ENCODE data around the gene COL1A1.

Gene COL1A1

GRCh38 chr17:50219342-50219741, 17.9 kb upstream of the COL1A1 start:
- H3K36me3 ChIP-seq: no peaks in the 10 kb centered on the region
- no peaks in the 10 kb centered on the region for H3K27me3 ChIP-seq
- no peak overlapping the region for H3K4me3 ChIP-seq
- no peak for DNase-seq
- no peaks in the 10 kb centered on the region for H3K9me3 ChIP-seq
- peak overlapping the region; percentile 85 to 94 for H3K27ac ChIP-seq
- H3K4me1 ChIP-seq: peaks cover 9 to 85% (median 59%) of the 10 kb centered on the region in 4 donors
- TF ChIP-seq CTCF (IDR thresholded peaks at IDR 0.05): no peak
- intact Hi-C loops (cut with DNase I; ENCODE audit: low total_unique reads): no loop called here

- Histone ChIP-seq H3K4me1 (peaks cover 9 to 89% (median 60%) of the 10 kb centered on the region in 4 donors), H3K36me3 (no peaks in the 10 kb centered on the region), H3K9me3 (no peaks in the 10 kb centered on the region), H3K4me3 (no peak overlapping the region), H3K27ac (peak overlapping the region; percentile 85 to 94), H3K27me3 (no peaks in the 10 kb centered on the region)
- no peak for DNase-seq
- no peak for TF ChIP-seq CTCF (IDR thresholded peaks at IDR 0.05)
- intact Hi-C loops (cut with DNase I; ENCODE audit: low total_unique reads): no loop called here
Observed at GRCh38 chr17:50218771-50219315, 17.4 kb upstream of the COL1A1 start.

- no peak for TF ChIP-seq CTCF (IDR thresholded peaks at IDR 0.05)
- Histone ChIP-seq H3K4me1 (peaks cover 9 to 87% (median 57%) of the 10 kb centered on the region in 4 donors), H3K36me3 (no peaks in the 10 kb centered on the region), H3K27ac (peak overlapping the region; percentile 85 to 94), H3K27me3 (no peaks in the 10 kb centered on the region), H3K4me3 (no peak overlapping the region), H3K9me3 (no peaks in the 10 kb centered on the region)
- intact Hi-C loops (cut with DNase I; ENCODE audit: low total_unique reads): no loop called here
- no peak for DNase-seq
Observed at GRCh38 chr17:50218071-50218759, 16.8 kb upstream of the COL1A1 start.

- TF ChIP-seq CTCF (IDR thresholded peaks at IDR 0.05): no peak
- Histone ChIP-seq H3K9me3 (no peaks in the 10 kb centered on the region), H3K36me3 (no peaks in the 10 kb centered on the region), H3K4me3 (no peak overlapping the region), H3K4me1 (peaks cover 9 to 82% (median 52%) of the 10 kb centered on the region in 4 donors), H3K27ac (peak overlapping the region; percentile 85 to 94), H3K27me3 (no peaks in the 10 kb centered on the region)
- intact Hi-C loops (cut with DNase I; ENCODE audit: low total_unique reads): no loop called here
- no peak for DNase-seq
Observed at GRCh38 chr17:50217591-50217990, 16.2 kb upstream of the COL1A1 start.

- DNase-seq: peak in 1 of 2 donors; percentile 28
- no peaks in the 10 kb centered on the region for H3K36me3 ChIP-seq
- TF ChIP-seq CTCF (IDR thresholded peaks at IDR 0.05): no peak
- H3K4me1 ChIP-seq: peaks cover 0 to 81% (median 48%) of the 10 kb centered on the region in 4 donors
- no peaks in the 10 kb centered on the region for H3K27me3 ChIP-seq
- no peak overlapping the region for H3K4me3 ChIP-seq
- H3K27ac ChIP-seq: peak overlapping the region; percentile 85 to 94
- H3K9me3 ChIP-seq: no peaks in the 10 kb centered on the region
- intact Hi-C loops (cut with DNase I; ENCODE audit: low total_unique reads): no loop called here
Observed at GRCh38 chr17:50214976-50215760, 13.7 kb upstream of the COL1A1 start.

Measured in tibial artery (tissue), 4 donors.